Measurements from ENCODE around the gene POLR1C. TPM values are rescaled to one million over a fixed set of nuclear protein-coding genes. Genes with fewer than 3 reads are reported as not detected.

POLR1C gene
- total RNA-seq, 1 donor from 2014 or later, result 39.5 TPM

DNA sequence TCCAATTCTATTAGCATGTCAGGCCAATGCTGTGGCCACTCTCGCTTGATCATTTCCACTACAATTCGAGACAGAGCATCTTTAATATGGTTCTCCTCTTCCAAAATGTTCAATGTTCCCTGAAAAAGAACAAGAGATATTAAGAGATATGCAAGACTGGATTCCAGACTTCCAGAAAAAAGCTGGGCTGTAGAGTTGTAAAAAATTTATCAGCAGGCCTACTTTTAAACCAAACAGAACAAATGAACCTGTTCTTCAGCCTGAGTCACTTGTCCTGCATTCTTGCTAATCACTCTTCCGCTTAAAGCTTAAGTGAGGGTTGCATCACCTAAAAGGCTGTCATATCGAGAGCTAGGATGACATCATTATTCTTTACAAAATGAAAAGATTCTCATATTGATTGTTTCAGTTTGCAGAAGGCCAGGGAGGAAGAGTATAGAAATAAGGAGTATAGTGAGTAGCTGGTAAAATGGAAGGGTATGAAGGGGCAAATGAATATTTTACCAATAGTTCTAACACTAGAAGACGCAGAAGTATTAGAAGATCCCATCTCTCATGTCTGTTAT, 54.1 kb downstream of the POLR1C start:
- no peak overlapping the region for H3K27ac Mint-ChIP-seq
- TF ChIP-seq, protein P1, sequence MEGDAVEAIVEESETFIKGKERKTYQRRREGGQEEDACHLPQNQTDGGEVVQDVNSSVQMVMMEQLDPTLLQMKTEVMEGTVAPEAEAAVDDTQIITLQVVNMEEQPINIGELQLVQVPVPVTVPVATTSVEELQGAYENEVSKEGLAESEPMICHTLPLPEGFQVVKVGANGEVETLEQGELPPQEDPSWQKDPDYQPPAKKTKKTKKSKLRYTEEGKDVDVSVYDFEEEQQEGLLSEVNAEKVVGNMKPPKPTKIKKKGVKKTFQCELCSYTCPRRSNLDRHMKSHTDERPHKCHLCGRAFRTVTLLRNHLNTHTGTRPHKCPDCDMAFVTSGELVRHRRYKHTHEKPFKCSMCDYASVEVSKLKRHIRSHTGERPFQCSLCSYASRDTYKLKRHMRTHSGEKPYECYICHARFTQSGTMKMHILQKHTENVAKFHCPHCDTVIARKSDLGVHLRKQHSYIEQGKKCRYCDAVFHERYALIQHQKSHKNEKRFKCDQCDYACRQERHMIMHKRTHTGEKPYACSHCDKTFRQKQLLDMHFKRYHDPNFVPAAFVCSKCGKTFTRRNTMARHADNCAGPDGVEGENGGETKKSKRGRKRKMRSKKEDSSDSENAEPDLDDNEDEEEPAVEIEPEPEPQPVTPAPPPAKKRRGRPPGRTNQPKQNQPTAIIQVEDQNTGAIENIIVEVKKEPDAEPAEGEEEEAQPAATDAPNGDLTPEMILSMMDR (IDR thresholded peaks at IDR 0.05; ENCODE audit: unreplicated experiment), result no peak
- peaks cover 9% of the 10 kb centered on the region for H3K4me1 Mint-ChIP-seq
- no peak overlapping the region for H3K4me3 Mint-ChIP-seq
- no peaks in the 10 kb centered on the region for H3K9me3 Mint-ChIP-seq
- no peaks in the 10 kb centered on the region for H3K27me3 Mint-ChIP-seq (ENCODE audit: low read depth)
- peaks cover 17% of the 10 kb centered on the region for H3K36me3 Mint-ChIP-seq
- no peak for DNase-seq (ENCODE audit: low spot score in 2 of 2, unreplicated experiment in 2 of 2)

Other genes with a start within 250 kb of the POLR1C start
- not detected in 3 replicates for gene SLC22A7, start 218.8 kb upstream of the POLR1C start, total RNA-seq
- 2.2 to 3.4 TPM (median 2.9 TPM) in 3 replicates for gene CRIP3, start 208.3 kb upstream of the POLR1C start, total RNA-seq
- gene ZNF318, start 147.4 kb upstream of the POLR1C start, total RNA-seq, result 26.9 to 29.0 TPM (median 28.1 TPM) in 3 replicates
- 55.8 to 60.2 TPM (median 60.1 TPM) in 3 replicates for gene ABCC10, start 89.5 kb upstream of the POLR1C start, total RNA-seq
- gene DLK2, start 61.5 kb upstream of the POLR1C start, total RNA-seq, result 3.5 to 4.7 TPM (median 4.1 TPM) in 3 replicates
- gene TJAP1, start 39.5 kb upstream of the POLR1C start, total RNA-seq, result 45.9 to 52.7 TPM (median 49.7 TPM) in 3 replicates
- 0.58 to 0.72 TPM (median 0.60 TPM) in 3 replicates for gene LRRC73, start 6.7 kb upstream of the POLR1C start, total RNA-seq
- 107 to 112 TPM (median 111 TPM) in 3 replicates for gene YIPF3, start 163 bp upstream of the POLR1C start, total RNA-seq
- gene XPO5, start 58.9 kb downstream of the POLR1C start, total RNA-seq, result 58.1 to 62.6 TPM (median 58.7 TPM) in 3 replicates
- gene POLH, start 59.1 kb downstream of the POLR1C start, total RNA-seq, result 16.3 to 21.8 TPM (median 18.9 TPM) in 3 replicates
- 76.5 to 78.0 TPM (median 77.6 TPM) in 3 replicates for gene GTPBP2, start 112.2 kb downstream of the POLR1C start, total RNA-seq
- gene MAD2L1BP, start 118.8 kb downstream of the POLR1C start, total RNA-seq, result 23.4 to 24.4 TPM (median 23.6 TPM) in 3 replicates
- 0.80 to 0.88 TPM (median 0.82 TPM) in 3 replicates for gene RSPH9, start 127.9 kb downstream of the POLR1C start, total RNA-seq
- 41.4 to 46.6 TPM (median 46.0 TPM) in 3 replicates for gene MRPS18A, start 170.7 kb downstream of the POLR1C start, total RNA-seq

All from mesothelial cell of epicardium (in vitro differentiated cells).